22Rv1 (cell line): ENCODE data around the gene C5.

Source experiments
- CTCF ChIP-seq: fragments of 450-650 bp; IDR thresholded peaks from 2 replicates; pipeline ENCODE4 v1.5.1; 2017; ENCODE audit warnings: mild to moderate bottlenecking
- ZFX ChIP-seq: fragments of 450-650 bp; IDR thresholded peaks from 2 replicates; pipeline ENCODE4 v1.6.1; 2017; ENCODE audit warnings: antibody characterized with exemption, borderline replicate concordance

GRCh38 chr9:120935383-120935857, 114.7 kb downstream of the C5 start:
- TF ChIP-seq CTCF (no peak), ZFX (no peak)
